GM21423 (cell line): ENCODE measurements around the gene CTSZ.
A peak's percentile ranks its signal among the peaks of the same experiment; 100 is the strongest.
"Not testable (repeated sequence)": the region's sequence is repeated elsewhere in the genome, so short reads cannot be mapped to it uniquely, and the experiment has no call there.

Experiments used
- ATAC-seq: cut with Tn5 transposase; IDR thresholded peaks from one replicate; pipeline ENCODE4 v1.9.1; 2021; ENCODE audit warnings: mild to moderate bottlenecking, moderate library complexity; ENCODE audit not compliant: unreplicated experiment

The CTSZ gene

DNA sequence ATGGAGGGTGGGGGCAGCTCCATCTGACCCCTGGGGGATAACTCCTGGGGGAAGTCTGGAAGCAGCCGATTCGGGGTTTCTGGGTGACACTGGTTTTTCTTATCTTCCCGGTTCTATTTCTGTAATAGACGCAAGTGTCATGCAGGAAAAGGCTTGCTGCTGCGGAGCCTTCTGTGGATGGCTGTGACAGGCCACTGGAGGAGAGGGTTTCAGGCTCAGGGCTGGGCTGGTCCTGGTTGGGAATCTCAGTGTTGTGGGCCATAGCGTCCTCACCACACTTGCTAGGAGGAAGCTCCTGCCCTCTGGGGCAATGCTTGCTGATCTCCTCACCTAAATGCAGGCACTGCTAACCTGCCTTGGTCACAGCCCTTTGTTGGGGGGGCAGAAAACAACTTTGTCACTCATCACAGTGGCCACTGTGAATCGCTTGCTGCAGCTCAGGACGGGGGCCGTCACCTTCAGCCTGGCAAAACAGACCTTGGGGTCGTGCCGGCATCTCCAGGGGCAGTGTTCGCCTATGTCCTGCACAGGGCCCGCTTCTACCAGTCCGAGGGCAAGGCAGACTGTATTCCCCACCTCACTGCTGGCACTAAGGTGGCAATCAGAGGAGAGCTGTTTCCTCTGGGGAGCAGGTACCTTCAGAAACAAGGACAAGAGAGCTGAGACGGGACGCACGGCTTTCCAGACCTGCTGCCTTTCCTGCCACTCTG, 7.8 kb upstream of the CTSZ start:
- no peak for ATAC-seq

DNA sequence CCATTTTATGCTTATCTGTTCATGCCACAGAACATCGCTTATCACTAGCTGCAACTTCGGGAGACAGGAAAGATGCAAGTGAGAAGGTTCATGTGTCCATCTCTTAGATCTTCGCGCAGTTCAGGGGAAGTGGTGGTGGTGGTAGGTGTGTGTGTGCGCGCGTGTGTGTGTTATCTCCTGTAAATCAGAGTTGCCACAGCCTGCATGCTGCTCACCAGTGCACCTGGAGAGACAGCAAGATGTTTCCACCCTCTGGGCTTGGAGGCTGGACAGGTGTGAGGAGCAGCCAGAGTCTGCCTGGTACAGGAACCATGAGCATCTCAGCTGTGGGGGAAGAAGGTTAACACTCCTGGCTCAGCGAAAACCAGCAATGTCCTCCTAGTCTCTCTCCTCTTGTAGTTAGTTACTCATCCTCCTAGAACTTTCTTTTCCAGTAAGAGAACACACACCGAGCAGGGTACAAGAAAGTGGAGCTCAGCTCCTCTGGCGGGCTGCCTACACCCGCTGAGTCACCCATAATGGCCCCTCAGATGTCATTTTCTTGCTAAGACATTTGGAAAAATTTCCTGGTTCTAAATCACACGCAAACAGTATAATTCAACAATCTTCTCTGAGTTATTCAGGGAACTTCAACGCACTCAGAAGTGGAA, 7.0 kb upstream of the CTSZ start:
- ATAC-seq, result no peak

DNA sequence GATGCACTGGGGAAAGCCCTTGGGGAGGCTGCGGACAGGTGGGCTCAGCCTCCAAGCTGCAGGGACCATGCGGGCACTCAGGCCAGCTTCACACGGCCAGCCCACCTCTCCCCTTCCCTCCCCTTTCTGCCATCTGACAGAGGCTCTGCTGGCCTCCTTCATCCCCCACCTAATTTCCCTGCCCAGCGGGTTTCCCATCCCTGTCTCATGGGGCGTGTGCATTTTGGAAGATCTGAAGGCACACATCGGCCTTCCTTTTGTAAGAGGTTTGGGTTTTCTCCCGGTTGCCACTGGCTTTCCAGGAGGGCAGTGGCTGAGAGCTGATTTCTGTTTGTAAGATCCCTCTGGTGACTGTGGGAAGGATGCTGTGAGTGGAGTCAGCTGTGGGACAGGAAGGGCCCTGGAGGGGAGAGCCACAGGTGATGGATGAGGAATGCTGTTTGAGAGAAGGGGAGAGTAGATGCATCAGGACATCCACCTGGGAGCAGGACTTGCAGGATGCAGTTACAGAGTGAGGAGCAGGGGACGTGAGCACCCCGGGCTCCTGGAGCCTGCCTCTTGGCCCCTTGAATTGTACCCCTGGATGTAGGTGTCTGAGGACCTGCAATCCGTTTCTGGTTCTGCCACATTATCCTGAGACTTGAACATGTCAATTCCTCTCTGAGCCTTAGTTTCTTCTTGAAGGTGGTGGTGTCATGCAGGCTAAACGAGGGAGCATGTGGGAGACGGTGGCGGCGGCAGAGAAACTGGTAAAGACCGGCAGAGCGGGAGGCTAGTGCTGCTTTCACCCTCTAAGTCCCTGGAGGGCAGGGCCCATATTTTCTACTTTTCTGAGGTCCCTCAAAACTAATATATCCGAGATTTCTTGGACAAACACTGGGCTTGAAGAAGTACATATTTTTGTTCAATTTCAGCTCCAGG, 6.2 kb upstream of the CTSZ start:
- no peak for ATAC-seq

DNA sequence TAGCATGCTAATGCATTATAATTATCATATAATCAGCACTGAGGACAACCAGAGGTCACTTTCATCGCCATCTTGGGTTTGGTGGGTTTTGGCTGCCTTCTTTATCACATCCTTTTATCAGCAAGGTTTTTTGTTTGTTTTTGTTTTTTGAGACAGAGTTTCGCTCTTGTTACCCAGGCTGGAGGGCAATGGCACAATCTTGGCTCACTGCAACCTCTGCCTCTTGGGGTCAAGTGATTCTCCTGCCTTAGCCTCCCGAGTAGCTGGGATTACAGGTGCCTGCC, 4.8 kb upstream of the CTSZ start:
- ATAC-seq, result not testable (repeated sequence)

DNA sequence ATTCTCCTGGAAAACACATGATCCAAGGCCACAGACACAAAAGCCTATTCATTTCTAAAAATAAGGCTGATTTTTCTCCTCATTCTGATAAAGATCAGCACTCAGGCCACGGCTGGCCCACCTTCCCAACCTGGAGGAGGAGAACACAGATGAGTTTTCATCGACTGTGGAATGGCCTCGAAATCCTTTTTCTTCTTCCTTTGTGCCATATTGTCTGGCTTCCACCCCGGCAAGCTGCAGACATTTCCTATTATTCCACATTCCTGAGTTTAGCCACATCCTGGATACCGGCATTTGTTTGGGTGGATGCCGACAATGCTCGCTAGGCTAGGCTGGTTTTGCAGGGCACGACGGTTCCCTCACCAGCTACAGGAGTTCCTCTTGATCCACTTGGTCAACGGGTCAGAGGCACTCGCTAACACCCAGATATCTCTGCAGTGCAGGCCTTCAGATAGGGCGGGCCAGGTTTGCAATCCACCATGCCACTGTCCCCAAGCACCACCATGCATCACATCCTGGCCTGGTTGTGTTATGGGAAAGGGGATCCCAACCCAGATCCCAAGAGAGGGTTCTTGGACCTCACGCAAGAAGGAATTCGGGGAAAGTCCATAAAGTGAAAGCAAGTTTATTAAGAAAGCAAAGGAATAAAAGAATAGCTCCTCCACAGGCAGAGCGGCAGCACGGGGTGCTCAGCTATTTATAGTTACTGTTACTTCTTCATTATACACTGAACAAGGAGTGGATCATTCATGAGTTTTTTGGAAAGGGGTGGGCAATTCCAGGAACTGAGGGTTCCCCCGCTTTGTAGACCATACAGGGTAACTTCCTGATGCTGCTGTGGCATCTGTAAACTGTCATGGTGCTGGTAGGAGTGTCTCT, 4.2 kb upstream of the CTSZ start:
- ATAC-seq, result no peak

DNA sequence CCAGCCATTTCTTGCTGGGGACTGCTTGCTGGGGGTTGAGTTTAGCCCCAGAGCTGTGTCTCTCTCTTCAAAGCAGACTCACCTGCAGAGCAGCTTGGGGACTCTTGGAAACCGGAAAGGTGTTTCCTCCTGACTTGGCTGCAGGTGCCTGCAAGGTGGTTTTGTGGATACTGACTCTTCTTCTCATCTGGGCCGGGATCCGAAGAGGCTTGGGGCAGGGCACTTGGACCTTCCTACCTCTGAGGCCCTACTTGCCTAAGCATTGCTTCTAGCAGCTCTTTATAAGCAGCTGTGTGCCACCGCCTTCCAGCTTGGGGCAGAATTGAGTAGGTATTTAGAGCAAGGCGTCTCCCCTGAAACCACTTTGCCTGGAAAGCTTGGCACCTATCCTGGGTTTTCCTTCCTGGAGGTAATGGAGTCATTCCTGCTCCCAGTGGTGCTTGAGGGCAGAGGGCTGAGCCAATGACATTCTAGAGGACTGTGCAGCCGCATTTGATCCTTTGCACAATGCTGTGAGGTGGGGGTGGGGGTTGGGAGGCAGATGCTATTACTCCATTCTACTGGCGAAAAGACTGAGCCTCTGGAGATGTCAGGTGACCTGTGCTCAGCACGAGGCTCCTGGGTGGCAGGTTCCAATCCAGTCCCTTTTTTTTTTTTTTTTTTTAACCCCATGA, 3.4 kb upstream of the CTSZ start:
- ATAC-seq, result no peak

DNA sequence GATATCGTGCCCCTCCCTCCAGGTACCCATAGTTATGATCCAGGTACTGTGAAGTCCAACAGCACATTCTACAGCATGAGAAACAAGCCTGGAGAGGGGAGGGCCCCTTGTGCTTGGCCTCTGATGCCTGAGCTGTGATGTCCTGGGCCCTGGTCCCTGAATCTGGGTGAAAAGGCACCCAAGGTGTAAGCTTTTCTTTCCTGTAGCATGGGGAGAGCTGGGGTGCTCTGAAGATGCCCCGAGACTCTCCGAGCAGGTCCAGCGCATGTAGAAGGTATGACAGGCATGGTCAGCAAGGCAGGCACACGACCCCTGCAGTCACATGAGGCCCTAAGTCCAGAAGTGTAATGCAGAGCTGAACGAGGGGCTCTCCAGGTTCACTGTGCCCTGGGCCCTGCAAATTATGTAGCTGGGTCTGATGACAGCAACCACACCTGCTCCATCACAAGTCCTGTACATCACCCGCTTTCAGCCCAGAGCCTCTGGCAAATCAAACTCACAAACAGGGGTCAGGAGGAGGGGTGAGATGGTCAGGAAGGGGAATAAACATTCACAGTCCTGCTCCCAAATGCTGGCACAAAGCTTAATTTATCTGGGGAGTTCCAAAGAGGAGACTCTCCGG, 1.8 kb upstream of the CTSZ start:
- ATAC-seq, result no peak

DNA sequence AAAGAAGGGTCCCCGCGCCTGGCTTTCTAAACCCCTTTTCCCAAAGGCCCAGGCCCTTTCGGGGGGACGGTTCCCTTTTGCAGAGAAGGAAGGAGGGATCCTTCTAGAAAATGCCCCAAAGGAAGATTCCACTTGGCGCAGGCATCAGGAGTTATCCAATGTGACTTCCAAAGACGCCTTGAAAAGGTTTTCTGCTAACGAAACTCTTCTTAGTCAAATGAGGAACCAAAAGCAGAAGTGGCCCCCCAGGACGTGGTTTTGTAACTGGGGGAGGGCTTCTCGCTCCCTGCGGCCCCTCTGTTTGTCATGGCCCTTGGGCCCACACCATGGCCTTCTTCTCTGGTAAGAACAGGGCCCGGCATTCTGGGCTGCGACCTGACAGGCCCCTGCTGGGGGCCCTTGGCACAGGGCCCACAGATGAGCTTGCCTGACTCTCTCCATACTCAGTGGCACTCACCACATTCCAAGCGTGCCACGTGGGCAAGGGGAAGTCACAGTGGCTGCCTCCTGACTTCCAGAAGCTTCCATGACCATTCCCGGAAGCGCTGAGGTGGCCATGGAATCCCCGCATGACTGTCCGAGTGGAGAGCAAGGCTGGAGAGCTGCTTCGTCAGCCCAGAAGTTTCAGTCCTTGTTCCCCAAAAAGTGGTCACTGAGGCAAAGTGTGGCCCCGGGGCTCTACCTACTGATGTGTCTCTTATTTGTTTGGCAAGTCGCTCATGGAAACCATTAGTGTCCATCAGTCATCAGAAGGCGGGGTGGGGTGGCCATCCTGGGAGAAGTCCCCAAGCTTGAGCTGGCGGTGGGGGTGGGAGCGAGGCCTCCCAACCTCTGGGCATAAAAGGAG, 834 bp upstream of the CTSZ start:
- peak; percentile 28 for ATAC-seq

DNA sequence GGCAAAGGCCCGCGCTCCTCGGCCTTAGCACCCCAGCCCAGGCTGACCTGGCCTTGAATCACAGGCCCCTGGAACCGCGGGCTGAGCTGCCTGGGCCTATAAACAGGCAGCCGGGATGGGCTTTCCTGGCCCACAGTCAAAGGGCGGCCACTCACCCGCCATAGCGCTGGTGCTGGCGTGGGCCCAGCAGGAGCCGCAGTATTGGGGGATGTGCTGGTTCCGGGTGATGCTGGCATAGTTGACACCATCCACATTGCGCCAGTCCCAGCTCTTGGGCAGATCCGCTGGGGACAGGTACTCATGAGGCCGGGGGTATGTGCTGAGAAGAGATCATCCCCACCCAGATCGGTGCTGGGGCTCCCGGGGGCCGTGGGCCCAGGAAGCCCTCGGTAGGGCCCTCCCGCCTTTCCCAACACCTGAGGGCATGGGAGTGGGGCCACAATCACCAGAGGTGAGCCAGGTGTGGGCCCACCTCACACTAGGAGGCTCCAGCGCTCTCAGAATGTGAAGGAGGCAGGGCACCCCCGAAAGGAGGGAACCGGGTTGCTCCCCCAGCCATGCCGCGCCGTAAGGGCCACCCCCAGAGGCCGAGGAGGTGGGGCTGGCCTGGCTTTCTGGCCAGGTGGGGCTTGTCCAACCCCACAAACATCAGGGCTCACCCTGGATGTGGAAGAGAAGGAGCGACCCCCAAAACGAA, 739 bp downstream of the CTSZ start:
- no peak for ATAC-seq

DNA sequence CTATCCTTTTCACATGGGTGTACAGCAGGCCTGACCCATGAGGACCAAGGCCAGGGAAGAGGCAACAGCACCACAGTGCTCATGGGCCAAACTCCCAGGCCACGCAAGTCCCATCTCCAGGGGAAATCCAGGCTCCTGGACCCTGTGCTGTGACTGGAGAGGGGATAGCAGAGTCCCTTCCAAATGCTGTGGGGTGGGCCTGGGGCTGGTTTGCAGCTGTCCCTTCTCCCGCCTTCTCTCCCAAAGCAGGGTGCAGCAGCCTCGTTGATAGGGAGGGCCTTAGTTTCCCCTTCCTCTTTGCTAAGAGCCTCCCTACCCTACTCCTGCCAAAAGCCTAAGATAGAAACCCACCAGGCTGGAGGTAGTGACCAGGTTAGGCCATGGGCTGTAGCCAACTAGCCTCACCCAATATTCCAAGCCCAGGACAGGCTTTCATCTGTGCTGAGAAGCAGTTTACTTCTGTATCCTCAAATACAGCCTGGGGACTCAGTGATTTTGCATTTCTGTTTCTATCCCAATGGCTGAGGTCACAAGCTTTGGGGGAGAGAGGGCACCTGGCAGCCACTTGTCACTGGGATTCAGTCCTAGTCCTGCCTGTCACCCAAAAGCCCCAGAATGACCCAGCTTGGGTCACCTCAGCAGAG, 1.4 kb downstream of the CTSZ start:
- no peak for ATAC-seq

DNA sequence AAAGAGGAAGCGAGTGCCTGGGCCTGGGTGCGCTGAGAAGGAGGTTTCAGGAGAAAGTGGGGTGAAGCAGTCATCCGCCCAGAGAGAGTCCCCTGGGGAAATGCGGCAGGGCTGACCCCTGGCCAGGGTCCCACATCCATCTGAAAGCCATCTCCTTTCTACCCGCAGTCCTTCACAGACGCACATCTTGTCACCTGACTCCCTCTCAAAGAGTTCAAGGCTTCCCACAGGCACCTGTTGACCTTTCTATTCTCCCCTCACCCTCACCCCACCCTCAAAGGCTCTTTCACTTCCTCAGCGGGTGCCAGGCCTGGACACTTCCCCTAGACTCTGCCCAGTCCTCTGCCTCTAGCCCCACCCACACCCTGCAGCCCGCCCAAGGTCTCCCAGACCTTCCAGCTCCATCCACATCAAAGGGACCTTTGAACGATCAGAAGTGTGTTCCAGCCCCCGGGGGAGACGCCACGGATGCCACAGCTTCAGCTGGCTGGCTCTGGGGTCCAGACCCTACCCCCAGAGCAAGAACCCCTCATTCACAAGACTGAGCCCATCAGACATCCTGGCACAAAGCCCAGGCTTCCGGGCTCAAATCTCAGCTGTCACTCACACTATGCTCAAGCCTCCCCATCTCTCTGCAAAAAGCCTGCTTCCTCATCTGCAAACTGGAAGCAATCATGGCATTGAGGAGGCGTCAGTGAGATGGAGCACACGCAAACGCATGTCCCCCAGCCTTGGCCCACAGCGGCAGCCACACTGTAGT, 2.1 kb downstream of the CTSZ start:
- peak; percentile 53 for ATAC-seq

DNA sequence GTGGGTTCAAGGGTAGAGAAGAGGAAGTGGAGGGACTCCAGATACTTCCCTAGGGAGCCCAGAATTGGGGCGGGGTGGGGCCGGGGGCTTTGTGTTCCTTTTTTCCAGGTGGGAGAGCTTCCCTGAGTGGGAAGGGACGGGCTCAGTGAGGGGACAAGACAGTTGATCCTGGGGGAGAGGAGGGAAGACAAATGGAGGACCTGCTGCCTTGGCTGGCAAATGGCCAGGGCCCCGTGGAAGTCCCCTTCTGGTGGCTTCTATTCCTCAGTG, 2.6 kb downstream of the CTSZ start:
- ATAC-seq, result no peak

DNA sequence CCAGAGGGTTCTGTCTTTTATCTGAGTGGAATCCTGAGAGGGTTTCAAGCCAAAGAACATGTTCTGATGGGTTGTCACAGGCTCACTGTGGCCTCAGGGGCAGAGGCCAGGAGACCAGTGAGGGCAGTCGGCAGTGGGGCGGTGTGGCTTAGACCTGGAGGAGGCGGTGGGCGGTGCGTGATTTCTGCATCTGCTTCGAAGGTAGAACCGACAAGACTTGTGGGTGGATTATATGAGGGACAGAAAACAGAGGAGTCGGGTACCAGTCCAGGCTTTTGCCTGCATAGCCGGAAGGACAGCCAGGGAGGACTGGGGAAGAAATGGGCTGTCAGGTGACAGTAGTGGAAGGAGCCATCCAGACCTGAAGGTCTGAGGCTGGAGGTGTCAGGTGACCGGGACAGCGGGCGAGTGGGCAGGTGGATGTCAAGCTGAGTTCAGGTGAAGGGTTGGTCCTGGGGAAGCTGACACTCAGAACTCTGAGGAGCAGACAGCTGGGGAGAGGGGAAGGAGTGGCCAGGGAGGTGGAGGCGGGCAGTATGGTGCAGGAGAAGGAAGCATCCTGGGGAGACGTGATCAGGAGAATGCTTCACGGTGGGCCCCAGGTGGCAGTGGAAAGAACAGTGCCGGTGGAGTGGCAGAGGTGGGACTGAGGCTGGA, 3.1 kb downstream of the CTSZ start:
- ATAC-seq, result no peak

DNA sequence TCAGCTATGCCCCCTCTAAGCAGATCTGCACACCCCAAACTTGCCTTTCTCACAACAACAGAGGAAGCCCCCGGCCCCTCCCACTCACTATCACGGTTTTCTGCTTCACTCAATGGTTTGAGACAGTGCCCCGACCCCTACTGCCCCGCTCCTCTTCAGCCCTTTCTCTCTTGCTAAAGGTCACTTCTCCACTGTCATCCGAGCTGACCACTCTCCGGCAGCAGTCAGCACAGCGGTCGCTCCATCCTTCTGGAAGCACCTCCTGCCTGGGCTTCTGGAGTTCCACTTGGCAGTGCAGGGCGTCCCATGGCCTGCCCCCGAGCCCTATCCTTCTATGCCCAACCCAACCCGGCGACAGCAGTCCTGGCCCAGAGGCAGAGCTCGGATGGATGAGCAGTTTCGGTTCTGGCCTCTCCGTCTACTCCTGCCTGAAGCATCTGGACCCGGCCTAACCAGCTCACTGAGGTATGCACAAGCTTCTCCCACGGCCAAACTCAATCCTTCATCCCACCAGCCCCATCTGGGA, 4.1 kb downstream of the CTSZ start:
- no peak for ATAC-seq

DNA sequence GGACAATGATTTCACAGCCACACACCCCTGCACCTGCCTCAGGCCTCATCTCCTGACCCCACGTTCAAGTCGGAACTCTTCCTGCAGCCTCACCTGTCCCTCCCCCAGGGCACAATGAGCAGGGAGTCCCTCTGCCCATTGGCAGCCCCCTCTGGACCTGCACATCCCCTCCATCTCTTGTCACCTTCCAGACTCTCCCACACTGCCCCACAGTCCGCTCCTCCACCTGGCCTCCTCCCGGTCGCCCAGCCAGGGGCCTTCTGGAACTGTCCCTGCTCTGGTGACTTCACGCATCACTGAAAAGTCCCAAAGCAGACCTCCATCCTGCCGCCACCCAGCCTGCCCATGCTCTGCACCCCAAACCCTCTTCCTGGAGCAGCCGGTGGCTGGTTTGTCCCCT, 4.7 kb downstream of the CTSZ start:
- ATAC-seq, result no peak

DNA sequence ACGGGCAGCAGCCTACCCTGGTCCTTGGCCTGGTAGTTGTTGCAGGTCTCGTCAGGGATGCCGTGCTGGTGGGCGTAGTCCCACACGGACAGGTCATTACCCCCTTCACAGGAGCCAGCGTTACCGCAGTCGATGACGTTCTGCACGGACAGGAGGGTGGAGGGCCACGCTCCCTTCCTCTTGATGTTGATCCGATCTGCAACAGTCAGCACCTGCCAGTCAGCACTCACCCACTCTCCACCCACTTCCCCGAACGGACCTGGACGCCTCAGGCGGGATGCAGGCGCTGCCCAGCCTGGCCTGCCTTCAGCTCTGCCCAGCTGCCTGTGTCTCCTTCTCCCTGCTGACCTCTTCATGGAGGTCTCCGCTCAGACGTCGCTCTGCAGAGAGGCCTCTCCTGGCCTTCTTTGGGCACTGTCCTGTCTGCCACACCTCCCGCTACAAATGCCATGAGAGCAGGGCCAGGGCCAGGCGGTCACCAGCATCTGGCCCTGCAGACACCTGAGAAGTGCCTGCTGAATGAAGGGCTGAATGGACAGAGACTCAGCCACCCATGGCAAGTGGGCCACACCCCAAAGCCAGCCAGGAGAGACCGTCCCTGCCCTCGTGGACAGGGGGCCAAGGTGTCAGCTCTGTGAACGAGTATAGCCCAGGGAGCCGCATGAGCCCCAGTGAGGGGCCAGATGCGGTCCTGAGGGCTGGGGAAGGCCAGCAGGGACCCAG, 5.4 kb downstream of the CTSZ start:
- ATAC-seq, result no peak
